Left lung (tissue), 10 donors: Measurements from ENCODE around the gene MRTFB. TPM values are rescaled to one million over a fixed set of nuclear protein-coding genes. Genes with fewer than 3 reads are reported as not detected.

Experiments
- ATAC-seq: fragments of 200-7000 bp; cut with Tn5 transposase; one replicate; pipeline ENCODE4 v1.9.1; 2020; ENCODE audit warnings: moderate library complexity
- DNase-seq, 4 donors: peaks; one replicate each; pipeline ENCODE4 v3.0.0-alpha.2; 2013 to 2020
- H3K27ac ChIP-seq, 2 donors: fragments of 200-600 bp; sonication (generic) in 1 of 2; one replicate each; pipeline versions ENCODE4 v1.5.0 to v1.8.0; 2020 to 2021
- H3K27me3 ChIP-seq, 2 donors: fragments of 200-600 bp; sonication (generic) in 1 of 2; one replicate each; pipeline versions ENCODE4 v1.5.0 to v1.8.0; 2020 to 2021
- H3K36me3 ChIP-seq, 2 donors: fragments of 200-600 bp; sonication (generic) in 1 of 2; one replicate each; pipeline versions ENCODE4 v1.5.0 to v1.8.0; 2020 to 2021
- H3K4me1 ChIP-seq, 2 donors: fragments of 200-600 bp; one replicate each; pipeline ENCODE4 v1.8.0; 2021
- H3K4me3 ChIP-seq, 2 donors: fragments of 200-600 bp; sonication (generic) in 1 of 2; one replicate each; pipeline versions ENCODE4 v1.5.0 to v1.8.0; 2020 to 2021; ENCODE audit warnings: mild to moderate bottlenecking in 1 of 2
- H3K9me3 ChIP-seq, 2 donors: fragments of 200-600 bp; sonication (generic) in 1 of 2; one replicate each; pipeline versions ENCODE4 v1.5.0 to v1.8.0; 2020 to 2021
- CTCF ChIP-seq, 2 donors: fragments of 200-600 bp; sonication (generic) in 1 of 2; IDR thresholded peaks; one replicate each; pipeline versions ENCODE4 v1.5.0 to v1.8.0; 2021; ENCODE audit warnings: antibody characterized with exemption in 2 of 2
- intact Hi-C, 2 donors: fragments of 100-400 bp; cut with DNase I; formaldehyde crosslinking; loops; one replicate each; pipeline versions ENCODE4 v1.11.2 to v1.14.2; 2022
- polyA plus RNA-seq, 6 donors: library from polyadenylated mRNA; unstranded; fragments of 120-200 nt; gene quantifications; one replicate each; pipeline ENCODE4 v1.2.1, GENCODE V29; 2013; ENCODE audit not compliant: insufficient read length in 6 of 6
- total RNA-seq, 2 donors: library from RNA; stranded (reverse); fragmentation: NEBNext Ultra II Directional; extraction: Animal tissue kit (Norgen Biotek cat#: 25700); gene quantifications; one replicate each; pipeline ENCODE4 v1.2.1, GENCODE V29; 2021
- donor health status: DM: no; HTN: yes; CAD: no.
- donor health status: DM: no; HTN: no; CAD: no.

The MRTFB gene
- total and polyA plus RNA-seq, 8 donors, result 34.4 to 48.9 (median 36.7) TPM

- TF ChIP-seq CTCF (IDR thresholded peaks at IDR 0.05), result peak in 1 of 2 donors; percentile 27
- Histone ChIP-seq H3K27me3 (no peaks in the 10 kb centered on the region), H3K9me3 (peaks cover 0 to 15% of the 10 kb centered on the region in 2 donors), H3K4me1 (peaks cover 3 to 17% of the 10 kb centered on the region in 2 donors), H3K27ac (peak overlapping the region; percentile 79 to 86), H3K36me3 (no peaks in the 10 kb centered on the region), H3K4me3 (peak overlapping the region; percentile 77 to 80)
- intact Hi-C loops, result loop anchor here in 1 of 2 donors (10.0 kb wide), 1 partner anchor 360 kb away; the partner anchor contains the start of gene ERCC4
- DNase-seq, result peak in 2 of 4 donors; percentile 71 to 74
- ATAC-seq, result peak; percentile 78
Measured at GRCh38 chr16:14284930-14285512, 213.9 kb downstream of the MRTFB start.

- TF ChIP-seq CTCF (IDR thresholded peaks at IDR 0.05), result no peak
- ATAC-seq (peak; percentile 92), DNase-seq (peak; percentile 91 to 97 (median 94))
- H3K9me3 ChIP-seq, result peaks cover 0 to 18% of the 10 kb centered on the region in 2 donors
- no peaks in the 10 kb centered on the region for H3K27me3 ChIP-seq
- peaks cover 3 to 17% of the 10 kb centered on the region in 2 donors for H3K4me1 ChIP-seq
- intact Hi-C loops, result loop anchor here in 1 of 2 donors (10.0 kb wide), 1 partner anchor 361 kb away; the partner anchor contains the start of gene ERCC4
- H3K4me3 ChIP-seq, result peak overlapping the region; percentile 77 to 80
- no peaks in the 10 kb centered on the region for H3K36me3 ChIP-seq
- H3K27ac ChIP-seq, result peak overlapping the region; percentile 79 to 86
Measured at GRCh38 chr16:14285513-14286367, 214.6 kb downstream of the MRTFB start.

GRCh38 chr16:14286368-14287230 is 215.5 kb downstream of the MRTFB start:
- Histone ChIP-seq H3K4me1 (peaks cover 3 to 17% of the 10 kb centered on the region in 2 donors), H3K36me3 (no peaks in the 10 kb centered on the region), H3K4me3 (peak overlapping the region; percentile 77 to 80), H3K27ac (peak overlapping the region; percentile 53 to 86), H3K9me3 (peaks cover 0 to 18% of the 10 kb centered on the region in 2 donors), H3K27me3 (no peaks in the 10 kb centered on the region)
- ATAC-seq, result no peak
- intact Hi-C loops, result loop anchor here in 1 of 2 donors (10.0 kb wide), 1 partner anchor 362 kb away; the partner anchor contains the start of gene ERCC4
- peak in 1 of 4 donors; percentile 49 for DNase-seq
- TF ChIP-seq CTCF (IDR thresholded peaks at IDR 0.05), result no peak

- peak; percentile 12 to 34 for TF ChIP-seq CTCF (IDR thresholded peaks at IDR 0.05)
- no peak overlapping the region for H3K27ac ChIP-seq
- intact Hi-C loops, result loop anchor here in 1 of 2 donors (10.0 kb wide), 1 partner anchor 365 kb away; the partner anchor contains the start of gene ERCC4
- H3K36me3 ChIP-seq, result no peaks in the 10 kb centered on the region
- ATAC-seq (no peak), DNase-seq (no peak)
- H3K4me3 ChIP-seq, result no peak overlapping the region
- no peaks in the 10 kb centered on the region for H3K27me3 ChIP-seq
- peaks cover 0 to 18% of the 10 kb centered on the region in 2 donors for H3K9me3 ChIP-seq
- peaks cover 3 to 12% of the 10 kb centered on the region in 2 donors for H3K4me1 ChIP-seq
Measured at GRCh38 chr16:14289692-14290340, 218.7 kb downstream of the MRTFB start.
